Brain microvascular endothelial cell (primary cell): ENCODE results near the gene PTH2R.
"Not testable (repeated sequence)": the region's sequence is repeated elsewhere in the genome, so short reads cannot be mapped to it uniquely, and the experiment has no call there.

Source experiments
- DNase-seq: peaks from one replicate; pipeline ENCODE4 v3.0.0-alpha.2; 2020
- H3K27ac ChIP-seq: fragments of 250-450 bp; sonication (Bioruptor Pico); 2 replicates; pipeline ENCODE4 v1.5.1; 2020; ENCODE audit warnings: mild to moderate bottlenecking, moderate library complexity
- H3K27me3 ChIP-seq: fragments of 250-450 bp; sonication (Bioruptor Pico); replicated peaks from 2 replicates; pipeline ENCODE4 v1.5.1; 2020; ENCODE audit warnings: mild to moderate bottlenecking
- H3K36me3 ChIP-seq: fragments of 250-450 bp; sonication (Bioruptor Pico); replicated peaks from 2 replicates; pipeline ENCODE4 v1.5.1; 2020; ENCODE audit warnings: mild to moderate bottlenecking
- H3K4me3 ChIP-seq: 2 replicates; pipeline ENCODE4 v1.5.1; 2011; ENCODE audit warnings: low read depth, mild to moderate bottlenecking, control low read depth, low read length, moderate library complexity
- CTCF ChIP-seq: IDR thresholded peaks from 2 replicates; pipeline ENCODE4 v1.5.1; 2011; ENCODE audit warnings: low read depth, mild to moderate bottlenecking, moderate library complexity, low read length, control low read depth, inconsistent platforms; ENCODE audit errors: missing control alignments
- in situ Hi-C: cut with HindIII; loops from 2 replicates; pipeline ENCODE4 v1.10.0; 2017; ENCODE audit warnings: low sequenced_read_pairs, low pct_ligation_motif_present

Gene PTH2R

GRCh38 chr2:208511016-208511415 is 104.4 kb downstream of the PTH2R start:
- H3K27ac ChIP-seq: no peak overlapping the region
- H3K4me3 ChIP-seq: no peak overlapping the region
- H3K27me3 ChIP-seq: no peaks in the 10 kb centered on the region
- no peak for TF ChIP-seq CTCF
- no peak for DNase-seq
- H3K36me3 ChIP-seq: no peaks in the 10 kb centered on the region
- in situ Hi-C loops: no loop called here

- Histone ChIP-seq H3K27me3 (no peaks in the 10 kb centered on the region), H3K4me3 (no peak overlapping the region), H3K27ac (no peak overlapping the region), H3K36me3 (no peaks in the 10 kb centered on the region)
- no peak for TF ChIP-seq CTCF
- no peak for DNase-seq
- in situ Hi-C loops: no loop called here
These were observed 105.0 kb downstream of the PTH2R start for GRCh38 chr2:208511573-208511972.

GRCh38 chr2:208515099-208515498 is 108.5 kb downstream of the PTH2R start:
- no peak for TF ChIP-seq CTCF
- in situ Hi-C loops: no loop called here
- Histone ChIP-seq H3K4me3 (no peak overlapping the region), H3K36me3 (no peaks in the 10 kb centered on the region), H3K27ac (no peak overlapping the region), H3K27me3 (no peaks in the 10 kb centered on the region)
- no peak for DNase-seq

- H3K36me3 ChIP-seq, H3K27ac ChIP-seq, in situ Hi-C loops, H3K4me3 ChIP-seq, DNase-seq, H3K27me3 ChIP-seq: not testable (repeated sequence)
These were observed 116.5 kb downstream of the PTH2R start for GRCh38 chr2:208523069-208523468.

GRCh38 chr2:208525165-208525564 is 118.6 kb downstream of the PTH2R start:
- H3K4me3 ChIP-seq, H3K27ac ChIP-seq, H3K36me3 ChIP-seq, DNase-seq, in situ Hi-C loops, H3K27me3 ChIP-seq: not testable (repeated sequence)

GRCh38 chr2:208529796-208530195 is 123.2 kb downstream of the PTH2R start:
- no peak for TF ChIP-seq CTCF
- no peak overlapping the region for H3K4me3 ChIP-seq
- H3K36me3 ChIP-seq: no peaks in the 10 kb centered on the region
- H3K27me3 ChIP-seq: no peaks in the 10 kb centered on the region
- H3K27ac ChIP-seq: no peak overlapping the region
- DNase-seq: no peak
- in situ Hi-C loops: no loop called here

- no peak for DNase-seq
- in situ Hi-C loops: no loop called here
- no peak for TF ChIP-seq CTCF
- no peak overlapping the region for H3K4me3 ChIP-seq
- H3K36me3 ChIP-seq: no peaks in the 10 kb centered on the region
- H3K27me3 ChIP-seq: no peaks in the 10 kb centered on the region
- H3K27ac ChIP-seq: no peak overlapping the region
These were observed 124.8 kb downstream of the PTH2R start for GRCh38 chr2:208531361-208531760.

GRCh38 chr2:208535578-208535977 is 129.0 kb downstream of the PTH2R start:
- H3K36me3 ChIP-seq, H3K4me3 ChIP-seq, H3K27me3 ChIP-seq, in situ Hi-C loops, DNase-seq, H3K27ac ChIP-seq: not testable (repeated sequence)
